Stimulated activated CD4-positive, alpha-beta T cell treated with anti-CD3 and anti-CD28 coated beads, Interleukin-4, amount 100 ng/mL, for 48 hours (primary cell): ENCODE results near the gene PANK3.
"Not testable (repeated sequence)": the region's sequence is repeated elsewhere in the genome, so short reads cannot be mapped to it uniquely, and the experiment has no call there.

Experiments used
- DNase-seq, 2 donors: peaks; one replicate each; pipeline ENCODE4 v3.0.0-alpha.2; 2020; ENCODE audit warnings: low read depth in 2 of 2

PANK3 gene

DNA sequence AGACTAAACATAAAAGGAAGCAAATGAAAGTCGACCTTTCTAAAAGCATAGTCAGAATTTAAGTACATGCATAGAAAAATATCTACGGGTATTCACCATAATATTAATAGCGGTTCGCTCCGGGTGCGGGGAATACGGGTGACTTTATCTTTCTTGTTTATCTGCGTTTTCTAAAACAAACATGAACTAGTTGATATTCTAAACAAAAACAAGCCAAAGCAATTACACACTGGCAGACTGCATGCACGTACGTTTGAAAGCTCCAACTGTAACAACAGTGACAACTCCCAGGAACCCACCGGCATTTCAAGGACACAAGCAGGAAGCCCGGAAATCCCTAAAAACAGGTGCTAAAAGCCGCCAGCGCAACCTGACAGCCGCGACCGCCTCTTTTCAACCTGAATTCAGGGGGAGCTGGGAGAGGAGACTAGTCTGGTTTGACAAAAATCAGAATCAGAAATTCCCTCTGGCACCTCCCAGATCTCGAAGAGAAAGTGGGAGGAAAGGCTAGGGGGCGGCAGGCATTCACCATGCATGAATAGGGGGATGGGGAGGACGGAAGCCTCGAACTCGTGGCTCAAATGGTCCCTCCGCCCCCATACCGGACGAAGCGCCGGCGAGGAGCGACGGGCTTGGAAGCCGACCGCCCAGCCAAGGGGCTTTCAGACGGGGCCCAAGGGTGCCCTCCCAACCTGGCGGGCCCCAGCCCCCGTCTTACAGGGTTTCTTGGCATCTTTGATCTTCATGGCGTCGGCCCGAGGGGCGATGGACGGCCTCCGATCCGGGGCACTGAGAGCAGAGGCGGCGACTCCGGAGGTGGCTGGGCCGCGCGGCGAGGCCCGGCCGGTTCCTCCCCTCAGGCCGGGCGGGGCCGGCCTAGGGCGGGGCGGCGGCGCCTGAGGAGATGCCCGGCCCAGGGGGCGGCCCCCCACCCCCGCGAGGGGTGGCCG, at the start of gene PANK3:
PANK3 (minus strand) TSS at position 831 of the 950 bp plus-strand sequence; CDS start at position 746, 85 bp downstream.
- DNase-seq = no peak

DNA sequence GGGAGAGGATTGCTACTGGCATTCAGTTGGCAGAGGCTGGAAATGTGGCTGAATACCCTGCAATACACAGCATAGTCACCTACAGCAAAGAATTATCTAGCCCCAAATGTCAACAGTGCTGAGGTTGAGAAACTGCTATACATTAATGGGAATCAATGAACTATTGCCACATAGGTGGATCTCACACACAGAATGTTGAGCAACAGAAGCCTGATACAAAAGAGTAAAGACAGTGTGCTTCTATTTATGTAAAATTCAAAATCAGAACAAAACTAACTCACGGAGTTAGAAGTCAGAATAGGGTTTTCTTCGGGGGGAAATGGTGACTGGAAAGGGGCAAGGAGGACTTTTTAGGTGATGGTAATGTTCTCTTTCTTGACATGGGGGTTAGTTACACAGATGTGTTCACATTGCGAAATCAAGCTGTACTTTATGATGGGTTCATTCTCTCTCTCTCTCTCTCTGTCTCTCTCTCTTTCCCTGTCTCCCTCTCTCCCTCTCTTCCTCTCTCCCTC, 45.7 kb upstream of the PANK3 start:
- no peak for DNase-seq

DNA sequence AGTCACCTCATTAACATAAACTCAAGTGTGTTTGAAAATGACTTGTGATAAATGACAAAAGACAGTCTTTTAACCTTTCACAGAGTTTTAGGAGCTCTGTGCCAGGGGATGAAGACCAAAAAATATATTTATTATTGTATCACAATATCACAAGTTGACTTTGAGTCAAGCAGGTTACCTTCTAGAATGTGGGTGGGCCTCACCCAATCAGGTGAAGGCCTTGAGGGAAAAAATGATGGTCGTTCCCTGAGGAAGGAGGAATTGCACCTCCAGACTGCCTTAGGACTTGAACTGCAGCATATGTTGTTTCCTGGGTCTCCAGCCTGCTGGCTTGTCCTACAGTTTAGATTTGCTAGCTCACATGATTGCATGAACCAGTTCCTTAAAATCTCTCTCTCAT, 41.6 kb upstream of the PANK3 start:
- DNase-seq = no peak

DNA sequence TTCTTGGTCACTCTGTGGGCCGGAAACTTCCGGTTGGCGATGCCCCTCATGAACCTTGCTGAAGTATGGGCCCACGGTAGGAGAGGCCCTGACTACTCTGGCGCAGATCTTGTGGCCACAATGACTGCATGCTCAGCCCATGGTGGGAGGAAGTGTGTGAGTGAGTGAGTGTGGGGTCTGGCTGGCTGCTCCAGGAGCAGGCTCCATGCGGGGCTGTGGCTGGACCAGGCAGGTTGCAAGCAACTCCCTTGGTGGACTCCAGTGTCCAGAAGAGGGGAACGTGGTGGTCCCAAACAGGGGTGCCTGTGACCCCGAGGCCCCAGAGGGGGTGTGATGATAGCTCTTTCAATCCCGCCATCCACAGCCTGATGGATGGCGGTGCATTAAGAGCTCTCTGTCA, 35.5 kb upstream of the PANK3 start:
- DNase-seq = no peak

DNA sequence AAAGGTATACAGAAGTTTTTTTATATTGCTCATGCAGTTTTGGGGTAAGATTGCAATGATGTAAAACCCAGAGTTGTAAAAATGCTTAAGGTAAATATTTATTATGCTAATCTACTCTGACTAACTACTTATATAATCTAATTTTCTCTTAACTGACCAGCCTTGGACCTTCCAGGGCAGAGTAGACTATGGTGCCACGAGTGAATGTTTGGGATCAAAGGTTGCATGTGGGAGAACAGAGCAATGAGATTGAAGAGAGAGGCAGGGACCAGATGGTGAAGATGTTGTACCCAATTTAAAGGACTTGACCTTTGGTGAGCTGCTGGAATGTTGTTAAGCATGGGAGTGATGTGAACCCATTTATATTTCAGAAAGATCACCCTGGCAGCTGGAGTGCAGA, 34.8 kb upstream of the PANK3 start:
- DNase-seq = no peak

DNA sequence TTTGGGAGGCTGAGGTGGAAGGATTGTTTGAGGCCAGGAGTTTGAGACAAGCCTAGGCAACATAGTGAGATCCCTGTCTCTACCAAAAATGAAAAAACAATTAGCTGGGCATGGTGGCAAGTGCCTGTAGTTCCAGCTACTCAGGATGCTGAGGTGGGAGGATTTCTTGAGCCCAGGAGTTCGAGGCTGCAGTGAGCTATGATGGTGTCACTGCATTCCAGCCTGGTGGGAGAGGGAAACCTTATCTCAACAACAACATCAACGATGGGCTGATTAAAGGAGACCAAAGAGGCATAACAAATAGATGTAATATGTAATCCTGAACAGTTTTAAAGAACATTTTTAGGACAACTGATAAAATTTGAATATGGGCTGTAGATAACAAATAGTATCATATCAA, 34.2 kb upstream of the PANK3 start:
- no peak for DNase-seq

DNA sequence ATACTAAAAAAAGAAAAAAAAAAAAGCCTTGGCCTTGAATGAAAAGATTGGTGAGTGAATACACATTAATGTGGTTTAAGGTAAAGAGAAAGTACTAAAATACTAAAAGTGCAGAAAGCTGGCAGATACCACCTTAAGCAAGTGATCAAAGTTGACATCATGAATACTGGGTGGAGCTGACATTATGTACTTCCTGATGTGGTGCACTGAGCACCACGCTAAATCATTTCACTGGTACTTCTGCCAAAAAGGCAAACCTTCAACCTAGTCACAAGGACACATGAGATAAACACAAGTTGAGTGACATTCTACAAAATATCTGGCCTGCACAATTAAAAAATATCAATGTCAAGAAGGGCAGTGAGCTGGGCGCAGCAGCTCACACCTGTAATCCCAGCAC, 33.8 kb upstream of the PANK3 start:
- no peak for DNase-seq

DNA sequence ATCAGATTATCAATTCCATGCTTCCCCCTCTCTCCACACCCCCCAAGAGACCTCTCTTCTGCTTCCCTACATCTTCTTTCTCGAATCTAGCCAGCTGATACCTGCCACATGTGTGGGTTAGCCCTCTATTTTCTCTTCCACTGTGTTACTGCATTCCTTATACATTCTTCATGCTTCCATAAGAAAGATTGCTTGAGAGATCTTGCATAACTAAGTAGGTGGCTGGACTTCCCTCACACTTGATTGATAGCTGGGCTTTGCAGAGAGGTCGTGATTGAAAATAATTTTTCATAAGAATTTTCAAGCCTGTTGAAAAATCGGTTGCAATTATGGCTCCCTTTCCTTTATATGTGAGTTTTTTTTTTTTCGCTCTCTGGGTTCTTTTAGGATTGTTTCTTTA, 33.0 kb upstream of the PANK3 start:
- DNase-seq = no peak

DNA sequence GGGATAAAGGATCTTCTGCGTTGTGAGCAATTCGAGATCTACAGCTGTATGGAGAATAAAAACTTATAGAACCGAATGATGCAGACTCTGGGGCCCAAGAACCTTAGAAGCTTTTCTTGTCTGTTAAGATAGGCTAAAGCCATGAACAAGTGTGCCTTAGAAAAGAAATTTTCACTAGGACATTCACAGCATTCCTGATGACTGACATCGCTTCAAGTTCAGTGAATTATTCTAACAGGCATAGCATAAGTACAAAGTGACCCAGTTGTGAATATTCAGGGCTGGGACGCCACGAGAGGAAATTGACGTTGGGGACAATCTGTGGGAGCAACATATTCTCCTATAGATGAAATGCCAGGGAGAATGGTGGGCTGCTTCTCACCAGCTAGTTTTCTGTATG, 32.0 kb upstream of the PANK3 start:
- no peak for DNase-seq

DNA sequence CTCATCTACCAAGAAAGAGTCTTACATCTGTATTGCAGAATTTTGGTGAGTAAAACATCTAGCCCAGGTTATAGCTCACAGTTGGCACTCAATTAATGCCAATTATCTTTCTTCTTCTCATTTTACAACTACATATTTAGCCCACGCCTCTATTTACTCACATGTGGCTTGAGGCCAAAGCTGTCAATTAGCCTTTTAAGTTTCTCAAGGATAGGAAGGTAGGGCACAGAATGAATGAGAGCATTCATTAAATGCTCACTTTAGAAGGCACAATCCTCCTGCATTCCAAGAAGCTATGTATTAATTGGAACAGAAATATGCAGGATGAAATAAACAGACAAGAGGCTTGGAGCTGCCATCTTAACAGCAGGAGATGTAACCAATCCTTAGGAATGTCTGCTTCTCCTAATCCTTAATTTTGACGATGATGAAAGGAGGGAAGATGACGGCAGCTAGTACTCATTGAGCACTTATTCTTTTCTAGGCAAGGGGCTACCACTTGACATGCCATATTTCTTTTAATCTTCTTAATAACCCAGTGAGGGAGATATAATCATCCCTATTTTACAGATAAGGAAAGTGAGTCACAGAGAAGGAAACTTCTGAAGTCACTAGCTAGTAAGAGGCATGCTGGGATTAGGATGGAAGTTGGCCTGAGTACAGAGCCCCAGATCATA, 30.8 kb upstream of the PANK3 start:
- DNase-seq = no peak

DNA sequence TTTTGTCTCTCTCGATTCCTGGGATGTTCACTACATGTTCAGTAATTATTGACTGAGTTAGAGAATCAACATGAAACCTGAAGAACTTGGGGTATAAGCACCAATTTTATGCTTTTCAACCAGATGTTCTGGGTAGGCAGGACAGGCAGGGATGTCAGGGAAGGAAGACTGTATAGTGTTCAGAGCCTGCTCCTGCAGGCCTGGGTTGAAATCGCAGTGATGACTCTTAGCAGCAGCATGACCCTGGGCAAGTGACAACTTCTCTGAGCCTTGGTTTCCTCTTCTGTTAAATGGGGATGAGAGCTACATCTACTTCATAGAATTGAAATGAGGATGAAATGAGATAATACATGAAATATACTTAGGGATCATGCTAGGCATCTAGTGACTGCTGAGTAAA, 29.7 kb upstream of the PANK3 start:
- DNase-seq = no peak

DNA sequence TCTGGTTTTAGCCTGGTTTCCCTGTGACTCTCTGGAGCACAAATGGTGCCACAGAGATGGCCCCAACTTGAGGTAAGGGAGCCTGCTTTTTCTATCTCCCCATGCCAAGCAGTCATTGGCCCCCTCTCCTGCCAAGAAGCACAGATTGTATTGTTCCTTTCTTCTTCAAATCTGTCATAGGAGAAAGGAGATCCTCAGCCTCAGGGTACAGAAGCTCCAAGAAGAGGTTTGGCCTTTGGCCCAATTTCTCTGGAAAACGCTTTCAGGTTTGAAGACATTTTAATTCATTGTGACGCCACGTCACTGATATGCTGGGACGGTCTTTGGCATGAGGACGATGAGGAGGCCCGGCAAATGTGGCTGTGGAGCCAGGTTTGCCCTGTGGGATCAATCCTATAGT, 29.2 kb upstream of the PANK3 start:
- no peak for DNase-seq

DNA sequence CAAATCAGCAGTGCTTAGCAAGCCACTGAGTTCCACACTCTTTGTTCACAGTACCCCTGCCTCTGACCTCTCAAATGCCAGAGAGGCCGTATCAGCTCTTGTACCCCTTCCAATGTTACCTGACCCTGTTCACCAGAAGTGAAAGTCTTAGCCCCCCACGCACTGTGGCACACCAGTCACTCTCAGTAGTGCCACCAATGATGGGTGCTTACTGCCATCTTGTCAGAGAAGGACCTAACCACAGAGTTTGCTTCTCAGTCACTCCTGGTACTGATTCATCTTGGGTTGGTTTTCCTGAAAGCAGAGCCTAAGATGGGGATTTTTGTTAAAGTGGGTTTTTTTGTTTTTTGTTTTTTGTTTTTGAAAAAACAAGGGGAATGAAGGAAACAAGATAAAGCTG, 28.8 kb upstream of the PANK3 start:
- DNase-seq = peak; percentile 11 to 36

DNA sequence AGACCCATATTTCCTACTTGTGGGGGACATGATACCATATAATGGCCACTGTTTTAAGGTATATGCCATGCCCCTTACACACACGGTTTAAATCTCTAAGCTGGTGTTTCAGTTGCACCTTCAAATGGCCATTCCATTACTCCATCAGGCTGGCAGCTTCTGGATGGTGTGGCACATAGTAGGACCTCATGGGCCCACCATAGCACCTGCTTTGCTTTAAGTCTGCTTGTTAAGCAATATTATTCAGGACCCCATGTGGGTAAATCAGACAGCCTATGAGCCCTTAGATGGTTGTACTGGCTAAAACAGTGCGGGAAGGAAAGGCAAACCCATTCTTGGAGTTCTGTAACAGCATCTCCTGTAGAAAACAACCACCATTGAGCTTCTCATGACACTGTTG, 27.4 kb upstream of the PANK3 start:
- DNase-seq = no peak

DNA sequence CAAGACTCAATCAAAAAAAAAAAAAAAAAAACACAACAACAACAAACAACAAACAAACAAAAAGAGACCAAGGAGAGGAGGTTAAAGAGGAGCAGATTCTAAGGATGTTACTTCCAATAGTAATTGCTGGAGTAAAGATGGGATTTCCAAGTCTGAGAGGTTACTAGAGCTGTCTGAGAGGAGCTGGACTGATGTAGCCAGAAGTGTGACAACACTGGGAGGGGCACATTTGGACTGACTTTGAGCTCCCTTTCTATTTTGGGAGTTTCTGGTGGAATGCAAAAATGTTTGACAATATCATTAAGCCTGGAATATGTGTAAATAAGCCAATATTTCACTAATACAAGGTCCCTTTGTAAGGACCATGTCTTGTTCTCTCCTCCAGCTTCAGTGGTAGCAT, 25.3 kb upstream of the PANK3 start:
- DNase-seq = no peak

DNA sequence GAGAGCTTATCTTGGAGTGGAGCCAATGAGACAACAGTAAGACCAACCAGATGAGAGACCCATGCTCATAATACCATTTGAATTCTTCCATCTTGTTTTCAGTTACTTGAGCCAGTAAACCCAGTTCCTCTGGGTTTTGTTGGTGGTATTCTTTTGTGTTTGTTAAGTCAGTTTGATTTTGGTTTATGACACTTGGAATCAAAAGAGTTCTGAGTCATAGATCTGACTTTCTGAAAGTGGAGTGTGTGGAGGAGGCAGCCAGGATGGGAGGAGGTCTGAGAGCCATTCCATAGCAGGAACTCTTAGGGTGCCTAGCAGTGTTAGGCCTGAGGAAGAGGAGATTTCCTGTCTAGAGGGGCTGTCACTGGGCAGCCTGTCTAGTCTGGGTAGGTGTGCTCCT, 24.6 kb upstream of the PANK3 start:
- no peak for DNase-seq

DNA sequence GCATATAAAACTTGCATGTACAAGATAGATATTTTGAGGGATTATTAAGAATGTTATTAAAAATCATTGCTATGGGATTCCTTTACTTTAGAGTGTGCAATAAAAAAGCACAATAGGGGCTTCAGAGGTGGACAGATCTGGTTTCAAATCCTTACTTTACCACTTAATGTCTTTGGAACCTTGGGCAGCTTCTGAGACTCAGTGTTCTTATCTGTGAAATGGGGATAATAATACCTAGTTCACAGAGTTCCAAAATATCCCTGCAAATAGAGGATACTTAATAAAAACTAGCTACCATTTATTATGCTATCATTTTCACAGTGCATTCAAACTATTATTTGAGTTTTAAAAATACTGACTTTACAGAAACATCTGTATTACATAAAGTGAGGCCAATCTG, 23.3 kb upstream of the PANK3 start:
- no peak for DNase-seq

DNA sequence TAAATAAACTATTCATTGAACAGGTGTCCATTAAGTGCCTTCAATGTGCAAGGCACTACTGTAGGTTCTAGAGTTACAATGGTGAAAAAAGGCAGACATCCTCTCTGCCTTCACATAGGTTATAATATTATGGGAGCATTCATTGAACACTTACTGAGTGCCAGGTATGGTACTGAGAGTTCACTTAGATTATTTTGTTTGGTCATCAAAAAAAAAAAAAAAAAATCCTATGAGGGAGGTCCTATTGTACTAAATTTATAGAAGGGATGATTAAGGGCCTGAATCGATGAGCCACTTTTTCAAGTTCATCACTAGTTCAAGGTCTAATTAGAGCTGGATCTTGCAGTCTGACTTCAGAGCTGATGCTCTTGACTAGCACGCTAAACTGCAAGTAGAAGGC, 22.8 kb upstream of the PANK3 start:
- no peak for DNase-seq

DNA sequence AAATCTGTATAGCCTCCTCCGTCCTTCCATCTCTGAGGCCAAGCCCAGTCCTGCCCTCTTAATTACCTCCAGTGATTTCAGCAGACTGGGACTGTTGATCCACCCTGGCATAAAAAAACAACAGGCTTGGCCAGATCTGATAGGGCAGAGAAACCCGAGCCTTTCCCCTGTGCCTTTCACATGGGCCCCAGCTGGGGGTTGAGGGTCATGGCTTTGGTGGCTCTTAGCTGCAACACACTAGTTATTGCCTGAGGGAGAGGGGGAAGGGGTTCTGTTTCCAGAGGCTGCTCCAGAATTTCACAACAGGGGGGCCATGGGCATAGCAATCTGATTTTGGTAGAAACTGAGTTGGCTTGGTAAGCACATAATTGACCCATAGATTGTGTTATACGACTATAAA, 21.2 kb upstream of the PANK3 start:
- DNase-seq = no peak

DNA sequence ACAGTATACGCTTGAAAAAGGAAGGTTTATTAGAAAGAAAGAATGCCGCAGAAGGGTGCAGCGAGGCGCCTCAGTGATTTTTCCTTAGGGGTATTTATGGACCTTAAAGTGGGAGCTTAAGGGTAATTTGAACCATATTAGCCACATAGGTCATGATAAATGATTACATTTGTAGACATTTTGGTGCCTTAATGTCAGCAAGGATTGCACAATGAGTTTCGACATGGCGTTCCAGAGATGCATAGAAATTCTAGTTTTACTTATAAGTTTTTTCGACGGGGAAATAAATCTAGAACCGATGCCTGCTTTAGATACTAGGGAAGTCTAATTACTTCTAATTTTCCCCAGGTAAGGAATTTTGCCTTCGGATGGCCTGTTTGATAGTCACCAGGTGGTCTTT, 20.7 kb upstream of the PANK3 start:
- no peak for DNase-seq

DNA sequence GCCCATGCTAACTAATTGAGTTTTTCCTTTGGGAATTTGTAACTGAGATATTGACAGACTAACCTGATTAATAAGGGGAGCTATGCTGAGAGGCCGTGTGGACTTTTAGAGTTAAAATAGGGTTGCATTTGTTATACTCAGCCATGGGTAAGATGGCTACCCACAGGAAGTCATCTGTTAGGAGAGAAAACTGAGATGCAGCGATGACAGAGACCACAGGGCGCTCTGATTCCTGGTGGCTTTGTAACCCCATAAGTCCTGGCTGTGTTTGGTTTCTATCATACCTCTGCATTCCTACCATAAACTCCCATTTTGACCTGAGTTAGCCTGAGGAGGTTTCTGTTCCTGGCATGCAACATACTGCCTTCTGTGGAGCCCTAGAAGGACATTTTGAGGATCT, 19.5 kb upstream of the PANK3 start:
- DNase-seq = no peak

DNA sequence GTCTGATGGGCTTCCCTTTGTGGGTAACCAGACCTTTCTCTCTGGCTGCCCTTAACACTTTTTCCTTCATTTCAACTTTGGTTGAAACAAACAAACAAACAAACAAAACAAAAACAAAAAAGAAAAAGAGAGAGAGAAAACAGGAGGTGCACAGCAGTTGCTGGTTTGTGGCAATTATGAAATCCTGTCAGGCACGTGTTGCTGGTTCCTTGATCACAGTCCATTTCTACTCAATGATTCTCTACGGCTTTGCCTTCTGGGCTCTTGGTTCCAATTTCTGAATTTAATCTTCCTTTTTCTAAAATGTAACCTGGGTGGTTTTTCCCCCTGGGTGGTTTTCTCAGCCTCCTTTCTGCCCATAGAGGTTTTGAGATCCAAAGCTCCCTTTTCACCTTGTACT, 17.8 kb upstream of the PANK3 start:
- DNase-seq = no peak

DNA sequence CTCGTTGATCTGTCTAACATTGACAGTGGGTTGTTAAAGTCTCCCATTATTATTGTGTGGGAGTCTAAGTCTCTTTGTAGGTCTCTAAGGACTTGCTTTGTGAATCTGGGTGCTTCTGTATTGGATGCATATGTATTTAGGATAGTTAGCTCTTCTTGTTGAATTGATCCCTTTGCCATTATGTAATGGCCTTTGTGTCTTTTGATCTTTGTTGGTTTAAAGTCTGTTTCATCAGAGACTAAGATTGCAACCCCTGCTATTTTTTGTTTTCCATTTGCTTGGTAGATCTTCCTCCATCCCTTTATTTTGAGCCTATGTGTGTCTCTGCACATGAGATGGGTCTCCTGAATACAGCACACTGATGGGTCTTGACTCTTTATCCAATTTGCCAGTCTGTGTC, 17.0 kb upstream of the PANK3 start:
- DNase-seq = not testable (repeated sequence)
